HS-27A (cell line): ENCODE measurements around the gene FOXP1.

Experiments
- DNase-seq: peaks from one replicate; pipeline ENCODE4 v3.0.0-alpha.2; 2012; ENCODE audit warnings: low read depth, missing footprints

The FOXP1 gene

DNA sequence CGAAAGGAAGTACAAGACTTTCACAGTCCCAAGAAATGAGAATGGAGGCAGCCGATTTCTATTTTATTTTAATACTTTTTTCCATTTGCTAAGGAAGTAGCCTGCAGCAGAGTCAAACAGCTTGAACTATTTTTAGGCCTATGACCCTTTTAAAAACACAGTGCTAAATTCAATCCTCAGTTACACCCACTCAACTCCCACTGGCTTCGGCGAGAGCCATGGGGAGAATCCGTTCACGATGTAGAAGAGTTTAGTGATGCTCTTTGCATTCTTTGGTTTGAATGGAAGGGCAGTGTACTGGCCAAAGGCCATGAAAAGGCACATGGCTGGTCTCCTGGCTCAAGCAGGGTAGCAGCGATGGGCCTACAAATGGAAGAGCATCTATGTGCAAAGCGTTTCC lies 343.5 kb downstream of the FOXP1 start:
- DNase-seq: no peak

DNA sequence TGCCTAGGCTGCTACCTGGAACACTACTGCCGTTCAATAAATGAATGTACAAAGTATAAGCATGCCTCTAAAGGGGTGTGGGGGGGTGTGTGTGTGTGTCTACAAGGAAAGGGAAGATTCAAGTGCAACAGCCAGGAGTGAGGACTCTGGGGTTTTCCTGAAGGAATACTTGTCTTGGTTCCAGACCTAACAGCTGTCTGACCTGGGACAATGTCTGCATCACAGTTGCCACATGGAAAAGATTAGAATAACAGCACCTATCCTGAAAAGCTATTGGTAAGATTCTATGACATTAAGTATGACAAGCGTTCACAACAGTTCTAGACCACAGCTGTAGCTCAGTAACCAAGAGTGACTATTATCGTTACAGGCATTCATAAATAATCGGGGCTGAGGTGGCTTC lies 345.2 kb downstream of the FOXP1 start:
- DNase-seq: no peak

DNA sequence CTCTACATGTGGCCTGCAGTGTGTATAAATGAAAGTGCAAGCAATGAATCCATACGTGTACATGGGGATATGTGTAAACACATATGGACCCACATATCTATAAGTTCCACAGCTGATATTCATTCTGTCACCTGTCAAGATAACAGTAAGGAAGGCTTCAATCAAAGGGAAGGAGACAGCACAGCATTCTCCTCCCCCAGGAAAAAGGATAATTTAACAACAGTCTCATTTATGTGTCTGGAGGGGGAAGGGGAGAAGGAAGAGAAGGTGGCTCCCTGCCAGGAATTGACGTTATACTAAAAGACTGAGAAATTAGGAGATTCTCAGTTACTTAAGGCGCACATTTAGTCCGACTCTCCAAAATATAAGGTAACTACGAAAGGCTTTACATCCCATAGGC lies 345.9 kb downstream of the FOXP1 start:
- DNase-seq: no peak

DNA sequence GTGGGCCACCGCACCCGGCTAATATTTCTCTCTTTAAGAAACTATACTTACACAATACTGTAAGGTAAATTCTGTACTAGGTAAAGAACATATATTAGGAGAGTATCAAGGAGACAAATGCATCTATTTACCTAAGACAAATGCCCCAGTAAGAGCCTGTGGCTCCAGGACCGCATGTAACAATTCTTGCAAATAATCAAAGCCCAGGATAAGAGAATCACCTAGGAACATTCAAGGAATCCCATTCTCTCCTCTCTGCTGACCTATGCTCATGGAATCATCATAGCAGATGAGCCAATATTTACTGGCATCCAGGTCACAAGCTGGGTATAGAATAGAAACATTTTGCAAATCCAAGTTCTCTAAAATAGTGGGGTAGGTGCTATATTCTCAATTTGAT lies 347.7 kb downstream of the FOXP1 start:
- no peak for DNase-seq

DNA sequence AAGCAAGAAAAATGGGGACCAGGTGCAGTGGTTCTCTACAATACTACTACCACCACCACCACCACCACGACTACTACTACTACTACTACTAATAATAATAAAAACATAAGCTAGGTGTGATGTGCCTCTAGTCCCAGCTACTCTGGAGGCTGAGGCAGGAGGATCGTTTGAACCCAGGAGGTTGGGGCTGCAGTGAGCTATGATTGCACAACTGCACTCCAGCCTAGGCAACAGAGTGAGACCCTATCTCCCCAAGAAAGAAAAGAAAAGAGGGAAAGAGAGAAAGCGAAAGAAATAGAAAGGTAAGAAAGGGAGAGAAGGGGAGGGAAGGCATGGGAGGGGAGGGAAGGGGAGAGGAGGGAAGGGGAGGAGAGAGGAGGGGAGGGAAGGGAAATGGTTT lies 350.6 kb downstream of the FOXP1 start:
- DNase-seq: no peak

DNA sequence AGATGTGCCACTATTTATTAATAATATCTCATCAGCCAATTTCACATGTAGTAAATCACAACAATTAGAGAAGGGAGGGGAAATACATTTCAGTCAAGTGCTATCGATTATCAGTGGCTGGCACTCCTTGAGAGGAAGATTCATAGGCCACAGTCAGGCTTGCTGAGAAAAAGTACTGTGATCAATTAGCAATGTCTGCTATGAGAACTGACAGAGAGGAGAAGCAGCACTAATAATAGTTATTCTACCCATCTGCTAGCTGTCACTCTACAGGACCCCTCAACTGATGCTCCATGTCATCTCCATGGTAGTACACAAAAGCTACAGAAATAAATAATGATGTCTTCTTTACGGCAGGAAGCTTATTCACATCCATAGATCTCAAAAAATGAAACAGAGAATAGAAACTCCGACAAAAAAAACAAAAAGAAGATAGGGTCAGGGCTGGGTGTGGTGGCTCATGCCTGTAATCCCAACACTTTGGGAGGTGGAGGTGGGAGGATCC lies 351.3 kb downstream of the FOXP1 start:
- DNase-seq: no peak

DNA sequence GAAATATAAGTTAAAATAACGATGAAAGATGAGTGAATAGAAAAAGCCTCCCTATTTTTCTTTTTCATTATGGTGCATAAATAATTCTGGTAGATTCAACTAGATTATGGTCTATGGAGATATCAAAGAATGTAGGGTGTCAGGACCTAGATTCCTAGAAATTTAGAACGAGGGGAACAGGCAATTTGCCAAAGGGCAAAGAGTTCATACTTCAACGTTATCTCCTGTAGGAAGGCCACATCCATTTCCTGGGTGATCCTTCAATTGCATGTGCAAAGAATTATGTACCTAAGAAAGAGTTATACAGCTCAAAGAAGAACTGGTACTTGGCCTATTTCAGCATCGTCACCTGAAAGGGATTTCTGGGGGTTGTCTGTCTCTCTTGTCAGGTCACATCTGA lies 351.8 kb downstream of the FOXP1 start:
- no peak for DNase-seq

DNA sequence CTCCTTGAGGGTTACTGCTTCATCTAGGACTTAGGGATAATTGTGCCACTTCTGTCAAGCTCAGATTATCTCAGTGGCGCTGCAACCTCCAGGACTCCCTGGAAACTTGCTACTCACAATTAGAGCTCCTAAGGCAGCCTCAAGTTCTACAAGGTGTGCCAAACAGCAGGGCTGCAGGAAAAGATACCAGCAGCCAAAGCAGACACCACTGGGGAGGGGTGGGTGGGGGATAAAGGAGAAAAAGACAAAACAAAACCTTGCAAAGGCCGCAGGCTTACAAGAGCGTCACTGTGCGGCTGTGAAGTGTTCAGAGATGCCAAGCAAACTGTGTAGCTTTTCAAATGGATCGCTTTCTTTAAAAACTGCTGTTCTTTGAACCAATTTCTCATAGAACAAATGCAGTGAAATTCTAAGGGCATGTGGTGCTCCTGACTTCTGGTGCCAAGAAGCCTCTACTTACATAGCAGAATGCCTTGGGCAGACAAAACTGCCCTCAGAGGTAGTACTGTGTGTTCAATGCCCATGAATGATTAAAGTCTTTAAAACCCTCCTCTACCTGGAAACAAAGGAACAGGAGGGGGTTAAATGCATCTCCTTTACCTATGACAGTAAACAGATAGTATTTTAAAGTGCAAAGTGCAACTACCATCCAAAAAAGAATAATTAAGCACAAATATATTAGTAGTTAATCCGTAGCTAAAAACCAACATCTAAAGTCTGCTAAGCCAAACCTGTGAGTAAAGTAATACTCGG lies 353.4 kb downstream of the FOXP1 start:
- DNase-seq: no peak

DNA sequence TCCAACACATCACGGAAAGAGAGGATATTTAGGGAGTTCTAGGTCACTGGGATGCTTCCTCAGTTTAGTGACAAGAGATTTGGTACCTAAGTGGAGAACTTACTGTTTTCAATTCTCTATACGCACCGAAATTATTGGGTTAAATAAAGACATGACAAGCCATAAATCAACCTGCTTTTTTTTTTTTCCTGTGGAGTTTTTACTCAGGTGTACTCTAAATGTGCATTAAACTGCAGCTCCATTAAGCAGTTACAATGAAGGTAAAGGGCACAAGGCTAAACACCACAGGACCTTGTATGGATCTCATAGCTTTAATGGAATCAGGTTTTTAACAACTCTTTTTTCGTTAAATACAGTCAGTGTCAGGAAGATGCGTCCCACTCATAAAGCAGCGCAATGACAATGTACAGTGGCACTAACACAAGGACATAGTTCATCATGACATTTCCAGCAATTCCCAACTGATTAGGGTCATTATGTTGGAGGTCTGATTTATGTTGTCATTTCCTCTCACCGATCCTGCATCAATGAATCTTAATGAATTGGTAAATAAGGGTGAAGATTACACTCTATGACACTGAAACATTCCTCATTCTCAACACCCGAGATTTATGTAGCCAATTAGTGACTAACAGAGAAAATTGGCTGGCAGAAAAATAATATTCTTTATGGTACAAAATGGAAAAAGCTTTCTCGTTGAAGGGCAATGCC lies 355.2 kb downstream of the FOXP1 start:
- no peak for DNase-seq

DNA sequence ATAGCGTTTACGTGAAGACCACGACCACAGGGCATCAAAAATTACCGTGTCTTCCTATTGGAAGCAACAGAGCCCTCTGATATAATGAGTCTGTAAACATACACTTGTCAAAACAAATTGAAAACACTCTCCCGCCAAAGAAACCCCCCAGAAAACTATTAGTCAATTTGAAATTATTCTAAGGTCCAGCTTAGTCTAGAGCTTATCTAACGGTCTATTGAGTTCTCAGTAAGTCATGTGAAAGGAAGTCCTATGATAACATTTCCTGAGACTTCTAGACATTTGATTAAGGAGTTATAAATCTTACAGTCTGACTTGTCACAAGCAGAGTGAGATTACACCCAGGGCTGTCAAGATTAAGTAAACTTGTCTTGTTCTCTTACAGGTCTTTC lies 356.3 kb downstream of the FOXP1 start:
- no peak for DNase-seq

DNA sequence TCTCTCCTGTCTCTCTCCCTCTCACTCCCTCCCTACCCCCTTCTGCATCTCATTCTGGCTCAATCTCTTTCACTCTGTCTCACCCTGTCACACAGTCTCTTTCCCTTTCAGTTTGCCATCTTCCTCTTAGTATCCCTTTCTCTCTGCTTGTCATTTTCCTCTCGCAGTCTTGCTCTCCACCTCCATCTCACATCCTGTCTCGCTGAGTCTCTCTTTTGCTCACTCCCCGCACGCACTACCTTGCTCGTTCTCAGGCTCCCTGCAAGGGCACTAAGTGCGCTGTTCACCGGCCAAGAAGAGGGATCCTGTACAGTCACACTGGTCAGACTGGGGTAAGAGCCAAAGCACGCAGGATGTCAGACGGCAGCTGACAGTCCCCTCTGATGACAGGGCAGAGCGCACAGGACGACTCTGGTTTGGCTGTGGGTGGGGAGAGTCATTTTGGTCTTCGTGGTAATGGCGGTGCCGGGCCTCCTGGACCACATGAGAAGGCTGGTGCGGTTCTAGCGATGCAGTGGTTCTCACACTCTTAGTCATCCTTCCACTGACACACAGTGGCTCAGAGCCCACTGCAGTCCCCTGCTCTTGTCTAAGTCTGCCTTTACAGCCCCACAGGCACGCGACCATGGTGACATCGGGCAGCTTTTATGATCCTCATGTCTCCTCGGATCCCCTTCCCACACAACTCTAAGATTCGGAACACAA lies 356.8 kb downstream of the FOXP1 start:
- no peak for DNase-seq

DNA sequence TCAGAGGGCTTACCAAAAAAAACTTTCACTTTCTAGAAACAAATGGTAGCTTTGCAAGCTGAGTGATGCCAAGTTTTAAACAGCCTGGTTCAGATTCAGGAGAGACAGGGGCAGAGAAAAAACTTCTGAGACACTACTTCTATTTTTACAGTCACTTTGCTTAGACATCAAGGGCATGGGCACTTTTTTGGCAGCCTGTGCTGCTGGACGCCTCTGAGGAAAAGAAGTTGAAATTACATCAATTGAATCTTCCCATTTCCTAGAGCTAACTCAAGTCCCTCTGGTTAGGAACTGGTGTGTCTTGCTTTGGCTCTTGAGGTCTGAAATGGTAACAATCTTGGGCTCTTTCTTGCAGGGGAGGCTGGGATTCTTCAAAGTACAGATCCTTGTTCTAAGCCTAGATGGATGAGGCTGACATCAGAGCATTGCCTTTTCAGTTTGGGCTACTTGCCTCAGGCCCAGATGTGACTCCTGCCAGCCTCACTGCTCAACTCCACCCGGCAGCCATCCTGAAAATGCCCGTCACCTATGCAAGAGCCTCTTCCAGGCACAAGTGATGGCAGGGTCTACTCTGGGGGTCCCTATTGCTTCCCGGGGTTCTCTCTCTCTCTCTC lies 357.5 kb downstream of the FOXP1 start:
- DNase-seq: no peak

DNA sequence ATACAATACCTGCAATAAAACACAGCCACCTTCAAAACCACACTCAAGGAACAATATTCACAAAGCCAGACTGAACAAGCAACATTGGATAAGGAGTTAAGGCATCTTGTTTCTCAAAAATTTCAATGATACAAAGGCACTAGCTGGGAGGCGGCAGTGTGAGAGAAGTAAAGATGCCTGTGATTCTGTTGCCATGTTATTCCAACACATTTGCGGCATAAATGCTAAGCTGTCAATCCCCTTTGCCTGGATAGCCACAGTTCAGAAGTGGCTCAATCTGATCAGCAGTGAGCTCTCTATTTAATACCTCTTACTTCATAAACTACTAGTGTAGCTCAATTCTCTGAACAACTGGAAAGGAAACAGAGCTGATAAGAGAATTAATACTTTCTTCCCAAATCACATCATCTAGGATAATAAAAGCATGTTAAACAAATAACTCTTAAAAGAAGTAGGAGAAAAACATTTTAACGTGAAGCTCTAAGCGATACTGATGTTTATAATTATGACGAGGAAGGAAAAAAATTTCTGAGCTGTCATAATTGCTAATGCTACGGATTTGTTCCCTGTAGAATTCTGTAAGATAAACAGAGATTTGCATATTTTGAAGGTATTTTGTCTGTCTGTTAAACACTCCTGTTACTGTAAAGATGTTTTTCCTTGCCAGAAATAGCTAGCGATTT lies 358.4 kb downstream of the FOXP1 start:
- no peak for DNase-seq

DNA sequence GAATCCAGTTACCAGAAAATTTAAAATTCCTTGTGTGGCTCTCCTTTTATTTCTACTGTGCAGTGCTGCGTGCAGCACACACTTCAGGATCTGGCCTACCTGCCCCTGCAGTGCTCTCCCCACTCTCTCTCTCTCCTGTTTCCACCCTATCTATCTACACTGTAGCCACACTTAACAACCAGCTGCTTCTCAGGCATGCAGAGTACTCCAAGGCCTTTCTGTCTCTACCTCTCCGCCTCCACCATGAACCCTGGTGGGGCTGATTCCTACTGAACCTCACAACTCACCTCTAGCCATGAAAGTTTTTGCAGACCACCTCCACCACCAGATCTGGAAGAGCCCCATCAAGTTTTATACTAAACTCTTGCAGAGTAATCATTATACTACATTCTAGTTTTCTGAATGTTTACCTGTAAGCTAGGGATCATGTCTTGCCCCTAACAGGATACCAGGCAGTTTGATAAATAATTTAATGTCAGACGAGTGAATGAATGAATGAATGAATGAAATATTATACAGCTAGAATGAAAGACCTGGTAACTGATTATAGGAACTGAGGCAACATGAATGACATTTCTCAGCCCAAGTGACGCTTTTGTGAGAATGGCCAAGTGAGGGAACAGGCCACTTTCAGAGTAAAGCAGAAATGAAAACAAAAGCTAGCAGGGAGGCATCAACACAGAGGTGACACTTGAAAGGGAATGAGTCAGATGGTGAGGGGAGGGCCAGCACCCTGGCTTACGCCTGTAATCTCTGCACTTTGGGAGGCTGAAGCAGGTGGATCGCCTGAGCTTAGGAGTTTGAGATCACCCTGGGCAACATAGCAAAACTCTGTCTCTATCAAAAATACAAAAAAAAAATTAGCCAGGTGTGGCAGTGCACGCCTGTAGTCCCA lies 363.5 kb downstream of the FOXP1 start:
- DNase-seq: no peak

DNA sequence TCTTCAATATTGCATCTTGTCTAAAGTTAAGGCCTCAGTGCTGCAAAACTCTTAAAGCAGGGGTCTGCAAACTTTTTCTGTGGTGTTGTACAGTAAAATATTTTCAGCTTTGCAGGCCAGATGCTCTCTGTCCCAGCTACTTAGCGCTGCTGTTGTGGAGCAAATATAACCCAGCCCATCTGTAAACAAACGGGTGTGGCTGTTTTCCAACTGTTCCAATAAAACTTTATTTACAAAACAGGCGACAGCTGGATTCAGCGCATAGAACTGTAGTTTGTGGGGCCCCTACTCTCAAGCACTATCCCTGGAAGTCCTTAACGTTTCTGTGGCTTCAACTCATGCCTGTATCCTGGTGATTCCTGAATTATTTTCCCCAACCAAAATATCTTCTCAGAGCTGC lies 365.0 kb downstream of the FOXP1 start:
- DNase-seq: no peak

DNA sequence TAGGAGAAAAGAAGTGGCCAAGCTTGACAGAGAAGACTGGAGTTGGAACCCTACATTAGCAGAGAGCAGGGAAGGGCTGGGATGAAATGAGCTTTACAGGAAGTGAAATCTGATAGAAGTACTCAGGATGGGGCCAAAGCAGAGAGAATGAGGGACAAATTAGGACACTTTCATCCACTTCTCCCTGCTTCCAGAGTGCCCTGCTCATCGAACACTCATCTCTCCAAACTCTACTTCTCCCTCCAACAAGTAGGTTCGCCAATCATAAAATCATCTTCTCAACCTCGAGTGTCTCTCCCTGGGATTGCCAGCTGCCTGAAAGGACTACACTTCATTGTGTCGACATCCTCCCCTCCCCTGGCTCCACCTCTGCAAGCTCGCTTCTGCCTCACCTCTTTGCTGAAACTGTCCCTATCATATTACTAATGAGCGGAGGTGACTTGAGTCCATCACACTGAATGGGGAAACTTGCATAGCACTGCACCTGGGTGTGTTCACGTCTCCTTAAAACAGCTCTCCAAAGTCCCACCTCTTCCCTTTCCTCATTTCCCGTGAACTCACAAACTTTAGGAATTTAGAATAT lies 365.8 kb downstream of the FOXP1 start:
- DNase-seq: no peak

DNA sequence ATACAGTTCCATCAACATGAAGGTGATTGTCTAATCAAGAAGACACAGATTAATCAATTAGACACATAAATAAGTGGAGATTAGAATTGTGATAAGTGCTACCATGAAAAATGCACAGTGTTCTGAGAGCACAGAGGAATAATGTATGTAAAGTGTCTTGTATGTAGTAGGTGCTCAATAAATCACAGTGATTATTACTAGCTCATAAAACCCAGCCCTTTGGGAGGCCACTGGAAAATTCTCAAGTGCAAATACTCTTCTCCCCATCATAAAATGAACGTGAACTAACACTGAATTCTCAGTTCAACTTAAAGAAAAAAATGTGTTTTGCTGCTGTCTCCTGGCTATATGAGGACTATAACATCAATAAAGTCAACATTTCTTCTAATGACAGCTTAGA lies 368.2 kb downstream of the FOXP1 start:
- DNase-seq: no peak

DNA sequence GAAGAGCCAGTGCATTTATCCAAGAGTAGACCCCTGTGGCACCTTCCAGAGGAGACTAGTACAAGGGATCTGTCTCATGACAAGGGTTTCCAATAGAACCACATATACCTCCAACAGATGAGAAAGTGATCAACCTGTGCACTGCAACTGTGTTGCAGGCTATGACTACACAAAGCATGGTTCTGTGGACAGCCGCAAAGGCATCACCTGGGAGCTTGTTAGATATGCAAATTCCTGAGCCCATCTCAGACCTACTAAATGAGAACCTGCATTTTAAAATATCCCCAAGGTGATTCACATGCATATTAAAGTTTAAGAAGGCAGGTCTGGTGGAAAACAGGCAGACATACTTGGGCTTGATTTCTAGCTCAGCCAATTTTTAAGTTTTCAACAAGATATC lies 368.7 kb downstream of the FOXP1 start:
- no peak for DNase-seq

DNA sequence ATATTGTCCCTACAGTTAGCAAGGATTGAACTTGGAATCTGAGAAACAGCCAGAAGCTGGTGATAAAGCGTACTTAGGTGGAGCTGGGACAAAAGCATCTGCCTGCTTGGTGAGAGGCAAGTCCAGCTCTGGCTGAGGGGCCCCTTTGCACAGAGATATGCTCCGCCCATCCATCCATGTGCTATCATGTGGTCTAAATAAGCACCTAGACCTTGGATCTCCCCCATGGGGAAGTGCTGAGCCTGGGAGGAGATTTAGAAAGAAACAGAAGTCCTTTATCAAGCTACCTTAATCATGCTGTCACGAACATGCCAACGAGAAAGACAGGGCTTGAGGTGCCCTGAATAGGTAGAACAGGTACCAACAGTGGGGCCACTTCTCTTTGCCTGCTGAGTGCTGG lies 369.5 kb downstream of the FOXP1 start:
- no peak for DNase-seq

DNA sequence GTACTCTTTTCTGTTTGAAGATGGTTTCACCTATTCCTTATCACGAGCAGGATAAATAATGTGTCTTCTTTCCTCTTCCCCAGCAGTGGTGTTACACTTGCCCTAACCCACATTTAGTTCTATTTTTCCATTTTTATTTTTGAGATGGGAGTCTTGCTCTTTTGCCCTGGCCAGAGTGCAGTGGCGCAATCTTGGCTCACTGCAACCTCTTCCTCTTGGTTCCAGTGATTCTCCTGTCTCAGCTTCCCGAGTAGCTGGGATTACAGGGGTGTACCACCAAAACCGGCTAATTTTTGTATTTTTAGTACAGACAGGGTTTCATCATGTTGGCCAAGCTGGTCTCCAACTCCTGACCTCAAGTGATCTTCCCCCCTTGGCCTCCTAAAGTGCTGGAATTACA lies 372.4 kb downstream of the FOXP1 start:
- DNase-seq: no peak
